ENCODE data around the gene FAM174B.

Gene FAM174B

DNA sequence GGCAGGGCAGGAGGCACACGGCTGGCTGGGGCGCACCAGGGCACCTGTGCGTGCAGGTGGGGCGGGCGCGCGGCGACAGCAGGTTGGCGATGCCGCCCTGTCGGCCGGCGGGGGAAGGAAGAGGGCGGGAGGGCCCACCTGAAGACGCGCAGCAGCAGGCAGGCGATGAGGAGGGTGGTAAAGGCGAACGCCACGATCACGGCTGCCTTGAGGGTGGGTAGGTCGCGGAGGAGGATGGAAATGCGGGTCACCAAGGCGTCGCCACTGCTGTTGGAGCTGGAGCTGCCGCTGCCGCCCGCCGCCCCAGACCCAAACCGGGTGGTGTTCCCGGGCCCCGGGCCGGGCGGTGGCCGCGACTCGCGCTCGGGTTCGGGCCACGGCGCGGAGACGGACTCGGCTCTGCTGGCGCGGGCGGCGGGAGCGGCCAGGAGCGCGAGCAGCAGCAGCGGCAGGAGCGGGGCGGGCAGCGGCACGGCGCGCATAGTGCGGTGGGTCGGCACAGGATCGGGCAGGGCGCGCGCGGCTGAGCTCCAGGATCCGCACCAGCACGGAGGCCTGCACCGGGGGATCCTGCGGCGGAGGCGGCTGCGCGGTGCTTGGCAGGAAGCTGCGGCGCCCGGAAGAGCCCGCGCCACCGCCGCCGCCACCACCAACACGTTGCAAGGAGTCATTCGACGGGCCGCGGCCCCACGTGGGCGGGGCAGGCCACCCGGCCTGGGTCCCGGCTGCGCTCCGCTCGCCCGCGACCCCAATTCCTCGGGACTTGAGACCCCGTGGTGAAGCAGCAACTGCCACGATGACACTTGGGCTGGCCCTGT lies at the start of gene FAM174B:
FAM174B (minus strand) TSS at position 598 of the 818 bp plus-strand sequence.
- in situ Hi-C loops (cut with HindIII; ENCODE audit: low sequenced_read_pairs), result no loop called here

DNA sequence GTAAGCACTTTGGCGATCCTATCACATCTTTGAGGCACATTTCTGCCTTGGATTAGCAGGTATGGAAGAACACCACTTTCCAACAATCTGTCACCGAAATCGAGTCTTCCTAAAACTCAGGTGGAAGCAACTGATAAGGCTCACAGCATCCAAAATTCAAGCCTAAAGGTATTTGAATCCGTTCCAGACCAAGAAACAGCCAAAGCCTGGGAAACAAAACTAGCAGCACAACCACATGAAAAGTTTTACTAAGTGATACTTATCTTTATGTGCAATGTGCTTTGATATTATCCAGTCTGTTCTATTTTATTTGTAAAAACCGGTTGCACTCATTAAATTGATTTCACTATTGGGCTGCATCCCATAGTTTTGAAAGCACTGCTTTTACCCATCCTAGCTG lies 40.5 kb upstream of the FAM174B start:
- in situ Hi-C loops (cut with HindIII; ENCODE audit: low sequenced_read_pairs), result no loop called here

DNA sequence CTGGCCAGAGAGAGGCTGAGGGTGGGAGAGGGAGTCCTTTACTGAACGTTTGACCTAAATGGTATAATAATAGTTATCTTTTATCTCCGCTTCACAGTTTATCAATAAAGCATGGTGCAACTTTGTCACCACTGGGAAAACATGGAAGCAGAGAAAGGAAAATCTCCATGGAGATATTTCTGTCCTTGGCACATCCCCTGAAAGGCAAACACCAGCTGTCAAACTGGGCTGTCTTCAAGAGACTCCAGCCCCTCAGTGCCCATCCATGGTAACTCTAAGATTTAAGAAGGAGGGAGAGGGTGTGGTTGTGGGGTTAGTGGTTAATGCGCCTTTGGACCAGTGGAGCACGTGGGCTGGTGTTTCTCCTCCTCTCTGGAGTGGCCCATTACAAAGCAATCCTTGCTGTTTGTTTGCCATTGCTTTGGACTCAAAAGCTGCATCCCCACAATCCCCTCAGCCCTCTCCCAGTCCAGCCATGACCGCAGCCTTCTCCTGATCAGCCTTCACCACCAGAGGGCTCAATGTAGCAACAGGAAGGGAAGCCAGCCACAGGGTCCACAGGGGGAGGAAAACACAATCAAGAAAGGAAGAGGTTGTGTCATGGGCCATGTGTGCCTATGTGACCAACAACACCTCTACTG lies 38.2 kb upstream of the FAM174B start:
- in situ Hi-C loops (cut with HindIII; ENCODE audit: low sequenced_read_pairs), result no loop called here

DNA sequence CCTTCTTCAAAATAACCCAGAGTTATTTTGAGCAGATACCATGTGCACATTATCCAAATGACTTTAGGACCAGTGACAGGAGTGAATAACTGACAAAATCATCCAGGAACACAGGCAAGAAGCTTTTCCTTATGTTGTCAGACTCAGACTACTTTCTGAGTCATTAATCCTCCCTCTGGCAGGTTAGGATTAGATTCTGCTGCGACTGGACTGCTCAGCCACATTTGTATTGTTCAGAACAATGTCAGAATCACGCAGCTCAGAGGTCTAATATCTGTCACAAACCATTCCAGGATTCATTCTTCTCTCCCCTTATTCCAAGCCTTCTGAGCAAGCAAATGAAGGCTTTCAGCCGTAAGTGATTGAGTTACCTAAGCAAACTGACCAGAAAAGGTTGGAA lies 34.8 kb upstream of the FAM174B start:
- in situ Hi-C loops (cut with HindIII; ENCODE audit: low sequenced_read_pairs), result no loop called here

DNA sequence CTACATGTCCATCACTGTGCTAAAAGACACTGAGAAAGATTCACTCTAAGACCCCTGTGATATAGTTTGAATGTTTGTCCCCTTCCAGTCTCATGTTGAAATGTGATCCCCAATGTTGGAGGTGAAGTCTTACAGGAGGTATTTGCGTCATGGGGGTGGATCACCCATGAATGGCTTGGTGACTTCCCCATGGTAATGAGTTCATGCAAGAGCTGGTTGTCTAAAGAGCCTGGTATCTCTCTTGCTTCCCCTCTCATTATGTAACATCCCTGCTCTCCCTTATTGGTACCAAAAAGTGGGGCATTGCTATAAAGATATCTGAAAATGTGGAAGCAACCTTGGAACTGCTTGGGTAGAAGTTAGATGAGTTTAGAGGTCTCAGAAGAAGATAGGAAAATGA lies 32.2 kb upstream of the FAM174B start:
- in situ Hi-C loops (cut with HindIII; ENCODE audit: low sequenced_read_pairs), result no loop called here

DNA sequence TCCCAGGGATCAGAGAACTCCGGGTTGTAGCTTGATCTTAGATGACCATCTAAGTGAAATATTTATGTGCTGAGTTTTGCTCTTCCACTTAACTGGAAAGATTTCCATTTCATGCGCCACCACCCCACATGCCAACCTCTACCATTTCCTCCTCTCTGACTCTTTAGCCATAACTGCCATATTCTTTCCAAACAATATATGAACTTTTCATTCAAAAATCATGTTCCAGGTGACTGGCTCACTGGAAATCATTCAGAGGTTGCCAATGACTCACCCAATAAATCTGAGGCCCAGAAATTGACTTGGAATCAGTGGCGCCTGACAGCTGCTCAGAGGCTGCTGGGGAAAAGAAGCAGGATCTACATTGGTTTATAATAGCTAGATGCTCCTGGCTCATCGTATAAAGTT lies 31.6 kb upstream of the FAM174B start:
- in situ Hi-C loops (cut with HindIII; ENCODE audit: low sequenced_read_pairs), result no loop called here

DNA sequence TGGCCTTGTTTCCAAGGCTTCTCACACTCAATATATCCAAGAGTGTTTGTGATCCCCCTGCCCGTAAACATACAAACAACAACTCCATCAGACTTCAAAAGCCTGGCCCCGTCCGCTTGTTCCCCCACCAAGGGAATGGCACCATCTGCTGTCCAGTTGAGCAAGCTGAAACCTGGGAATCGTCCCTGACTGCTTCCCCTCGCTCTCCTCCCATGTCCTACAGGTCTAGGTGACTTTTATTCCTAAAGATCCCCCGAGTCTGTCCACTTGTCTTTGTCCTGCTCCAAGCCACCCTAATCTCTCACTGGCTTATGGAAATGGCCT lies 27.9 kb upstream of the FAM174B start:
- in situ Hi-C loops (cut with HindIII; ENCODE audit: low sequenced_read_pairs), result loop anchor here (5.0 kb wide), 1 partner anchor 36 kb away; no protein-coding TSS in a partner anchor

DNA sequence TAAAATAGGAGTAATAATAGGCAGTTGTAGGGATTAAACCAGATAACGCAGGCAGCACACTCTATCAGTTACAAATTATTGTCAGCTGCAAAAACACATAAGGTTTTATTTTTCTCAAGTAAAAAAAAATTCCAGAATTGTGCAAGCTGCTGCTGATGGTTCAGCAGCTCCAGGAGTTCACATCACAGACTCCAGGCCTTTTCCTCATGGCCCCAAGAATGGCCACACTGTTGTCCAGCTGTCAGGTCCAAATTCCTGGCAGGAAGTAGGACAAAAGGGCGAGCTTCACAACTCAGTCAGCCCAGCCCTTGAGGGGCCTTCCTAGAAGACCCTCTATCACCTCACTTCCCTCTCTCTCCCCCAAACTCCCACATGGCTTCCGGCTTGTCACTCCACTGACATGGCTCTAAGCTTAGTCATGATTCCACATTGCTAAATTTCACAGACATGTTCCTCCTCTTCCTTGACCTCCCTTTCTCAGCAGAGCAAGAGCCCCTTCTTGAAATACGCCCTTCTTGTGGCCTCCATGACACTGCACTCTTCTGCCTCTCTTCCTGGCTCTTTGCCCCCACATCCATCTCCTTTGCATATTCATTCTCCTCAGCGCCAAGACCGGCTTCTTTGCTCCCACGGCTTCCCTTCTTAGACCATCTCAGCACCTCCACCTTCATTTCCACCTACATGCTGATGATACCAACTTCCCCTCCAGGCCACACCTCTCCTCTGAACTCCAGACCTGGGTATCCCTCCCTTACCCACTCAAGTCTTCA lies 27.4 kb upstream of the FAM174B start:
- in situ Hi-C loops (cut with HindIII; ENCODE audit: low sequenced_read_pairs), result loop anchor here (5.0 kb wide), 1 partner anchor 36 kb away; no protein-coding TSS in a partner anchor

DNA sequence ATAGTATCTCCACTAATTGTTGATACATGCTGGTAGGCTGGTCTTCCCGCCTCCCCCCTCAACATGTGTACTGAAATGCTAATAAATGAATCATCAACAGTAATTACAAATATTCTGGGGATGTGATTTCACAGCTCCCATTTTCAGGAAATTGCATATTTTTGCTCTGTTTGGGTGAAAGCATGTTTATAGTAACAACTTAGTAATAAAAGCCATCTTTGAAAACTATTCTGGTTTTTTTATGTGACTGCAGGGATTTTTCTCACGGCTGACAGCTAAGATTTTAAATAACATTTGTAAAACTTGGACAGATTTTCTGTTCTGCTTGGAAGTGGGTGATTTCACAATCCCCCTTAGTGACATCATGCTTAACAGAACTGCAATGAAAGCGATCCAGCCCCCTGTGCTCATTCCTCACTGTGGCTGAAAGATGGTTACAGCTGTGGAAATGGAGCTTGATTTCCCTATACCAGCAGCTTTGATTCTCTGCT lies 25.6 kb upstream of the FAM174B start:
- in situ Hi-C loops (cut with HindIII; ENCODE audit: low sequenced_read_pairs), result loop anchor here (5.0 kb wide), 1 partner anchor 34 kb away; no protein-coding TSS in a partner anchor

DNA sequence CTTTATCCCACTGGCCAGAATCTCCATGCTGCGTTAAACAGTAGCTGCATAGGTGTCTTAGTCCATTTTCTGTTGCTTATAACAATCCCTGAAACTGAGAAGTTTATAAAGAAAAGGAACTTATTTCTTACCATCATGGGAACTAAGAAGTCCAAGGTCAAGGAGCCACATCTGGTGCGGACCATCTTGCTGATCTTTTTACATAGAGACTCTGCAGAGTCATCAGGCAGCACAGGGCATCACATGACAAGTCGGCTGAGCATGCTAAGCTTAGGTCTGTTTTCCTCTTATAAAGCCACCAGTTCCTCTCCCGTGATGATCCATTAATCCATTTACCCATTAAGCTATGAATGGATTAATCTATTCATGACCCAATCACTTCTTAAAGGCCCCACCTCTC lies 22.4 kb upstream of the FAM174B start:
- in situ Hi-C loops (cut with HindIII; ENCODE audit: low sequenced_read_pairs), result no loop called here

DNA sequence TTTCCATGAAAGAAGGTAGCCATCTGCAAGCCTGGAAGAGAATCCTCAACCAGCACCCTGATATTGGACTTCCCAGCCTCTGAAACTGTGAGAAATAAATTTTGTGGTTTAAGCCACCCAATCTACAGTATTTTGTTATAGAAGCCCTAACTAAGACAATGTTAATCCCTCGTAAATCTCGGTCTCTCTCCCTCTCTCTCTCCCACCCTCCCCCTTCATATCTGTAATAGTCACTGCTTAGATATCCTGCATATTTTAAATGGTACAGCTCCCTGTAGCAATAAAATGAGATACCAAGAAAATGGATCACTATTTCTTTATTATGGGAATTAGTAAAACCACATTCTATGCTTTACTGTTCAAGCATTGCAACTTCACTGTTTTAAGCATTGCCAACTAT lies 21.0 kb upstream of the FAM174B start:
- in situ Hi-C loops (cut with HindIII; ENCODE audit: low sequenced_read_pairs), result no loop called here

DNA sequence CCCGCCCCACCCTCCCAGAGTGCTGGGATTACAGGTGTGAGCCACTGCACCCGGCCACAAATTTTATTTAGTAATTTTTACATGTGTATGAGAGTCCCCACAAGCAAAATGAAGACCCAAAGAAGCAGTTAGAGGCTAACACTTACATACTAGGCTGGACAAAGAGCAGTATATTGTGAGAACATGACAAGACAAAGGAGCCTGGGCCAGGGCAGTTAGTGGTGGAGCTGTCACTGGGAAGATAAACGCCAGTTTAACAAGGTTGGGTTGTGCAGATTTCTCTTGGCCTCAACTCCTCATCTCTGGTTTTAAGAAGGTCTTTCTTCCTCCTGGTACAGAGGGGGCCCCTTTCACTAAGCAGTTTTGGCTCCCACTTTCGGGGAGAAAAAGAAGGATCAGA lies 19.9 kb upstream of the FAM174B start:
- in situ Hi-C loops (cut with HindIII; ENCODE audit: low sequenced_read_pairs), result no loop called here

DNA sequence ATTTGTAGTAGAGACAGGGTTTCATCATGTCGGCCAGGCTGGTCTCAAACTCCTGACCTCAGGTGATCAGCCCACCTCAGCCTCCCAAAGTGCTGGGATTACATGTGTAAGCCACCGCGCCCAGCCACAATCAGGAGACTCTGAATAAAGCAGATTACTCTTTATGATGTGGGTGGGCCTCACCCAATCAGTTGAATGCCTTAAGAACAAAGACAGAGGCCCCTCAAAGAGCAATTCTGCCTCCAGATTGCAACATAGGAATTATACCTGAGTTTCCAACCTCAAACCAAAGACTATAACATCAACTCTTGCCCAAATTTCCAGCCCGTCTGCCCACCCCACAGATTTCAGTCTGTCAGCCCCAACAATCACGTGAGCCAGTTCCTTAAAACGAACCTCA lies 18.8 kb upstream of the FAM174B start:
- in situ Hi-C loops (cut with HindIII; ENCODE audit: low sequenced_read_pairs), result no loop called here

DNA sequence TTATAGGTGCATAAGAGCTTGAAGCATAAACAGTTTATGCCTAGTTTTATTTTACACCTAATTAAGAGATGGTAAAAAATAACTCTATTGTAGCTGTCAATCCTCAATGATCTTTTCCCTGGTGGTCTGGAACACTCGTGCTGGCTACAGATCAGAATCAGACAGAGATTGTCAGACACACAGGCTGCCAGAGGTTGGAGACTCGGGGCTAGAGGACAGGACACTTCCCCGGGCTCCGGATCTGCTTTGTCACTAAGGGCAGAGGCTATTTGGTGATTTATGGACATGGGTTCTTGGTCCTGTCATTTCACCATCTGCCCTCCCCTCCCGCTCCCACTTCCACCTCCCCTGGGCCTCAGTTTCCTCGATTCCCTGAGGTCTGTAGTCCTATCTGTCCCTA lies 16.5 kb upstream of the FAM174B start:
- in situ Hi-C loops (cut with HindIII; ENCODE audit: low sequenced_read_pairs), result no loop called here

DNA sequence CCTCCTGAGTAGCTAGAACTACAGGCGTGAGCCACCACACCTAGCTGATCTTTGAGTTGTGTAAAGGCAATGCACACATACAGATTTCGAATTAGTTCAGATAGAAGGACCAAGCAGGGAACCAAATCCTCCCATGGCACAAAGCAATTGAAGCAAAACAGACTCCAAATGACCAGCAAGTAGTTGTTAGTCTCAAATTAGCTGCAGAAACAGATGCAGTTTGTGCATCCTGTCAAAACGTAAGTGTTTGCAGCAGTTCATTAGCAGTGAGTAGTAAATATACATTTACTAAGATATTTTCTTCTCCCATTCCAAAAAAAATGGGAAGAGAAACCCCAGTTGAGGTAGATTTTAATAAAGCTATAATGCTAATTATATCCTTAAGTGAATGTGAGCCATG lies 15.8 kb upstream of the FAM174B start:
- in situ Hi-C loops (cut with HindIII; ENCODE audit: low sequenced_read_pairs), result no loop called here

DNA sequence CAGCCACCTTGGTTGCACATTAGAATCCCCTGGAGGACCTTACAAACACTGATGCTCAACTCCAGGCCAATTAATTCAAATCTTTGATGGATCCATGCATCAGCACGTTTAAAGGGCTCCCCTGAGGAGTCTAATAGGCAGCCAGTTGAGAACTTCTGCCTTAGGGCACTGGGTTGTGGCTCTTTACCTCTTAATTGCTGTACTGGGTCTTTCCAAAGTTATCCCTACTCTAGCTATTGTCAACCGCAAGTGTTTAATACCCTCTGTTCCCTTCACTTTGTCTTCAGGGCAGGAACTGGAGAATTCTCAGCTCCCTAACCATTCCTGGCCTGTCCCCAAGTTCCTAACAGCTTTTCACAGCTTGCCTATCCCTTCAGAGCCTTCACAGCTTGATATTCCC lies 15.0 kb upstream of the FAM174B start:
- in situ Hi-C loops (cut with HindIII; ENCODE audit: low sequenced_read_pairs), result no loop called here

DNA sequence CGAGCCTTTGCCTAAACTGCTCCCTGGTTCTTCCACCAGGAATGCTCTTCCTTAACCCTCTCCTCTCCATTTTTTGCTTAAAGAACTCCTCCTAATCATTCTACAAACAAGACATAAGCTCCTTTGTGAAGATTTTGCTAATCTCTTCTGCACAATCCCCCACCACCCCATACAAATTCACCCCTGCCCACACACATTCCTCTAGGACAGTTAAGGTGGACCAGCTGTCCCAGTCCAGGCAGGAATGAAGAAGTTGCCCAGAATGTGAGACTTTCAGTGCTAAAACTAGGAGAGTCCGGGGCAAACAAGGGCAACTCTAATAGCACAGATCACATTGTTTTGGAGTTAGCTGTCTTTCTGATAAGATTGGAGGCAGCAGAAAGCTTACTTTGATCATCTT lies 13.9 kb upstream of the FAM174B start:
- in situ Hi-C loops (cut with HindIII; ENCODE audit: low sequenced_read_pairs), result no loop called here

DNA sequence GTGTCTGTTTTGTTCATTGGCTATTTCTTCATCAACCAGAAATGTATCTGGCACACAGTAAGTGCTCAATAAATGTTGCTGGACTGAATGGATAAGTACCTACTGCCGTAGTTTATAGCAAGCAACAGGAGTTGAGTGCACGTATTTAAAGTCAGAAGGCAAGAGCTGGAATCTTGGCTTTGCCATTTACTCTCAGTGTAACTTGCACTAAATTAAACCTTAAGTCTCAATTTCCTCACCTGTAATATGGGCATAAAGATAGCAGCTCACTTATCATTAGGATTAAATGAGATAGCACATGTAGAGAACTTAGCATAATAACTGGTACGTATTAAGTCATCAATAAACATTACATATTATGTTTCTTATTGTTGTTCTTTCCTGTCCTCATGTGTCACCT lies 13.0 kb upstream of the FAM174B start:
- in situ Hi-C loops (cut with HindIII; ENCODE audit: low sequenced_read_pairs), result no loop called here

DNA sequence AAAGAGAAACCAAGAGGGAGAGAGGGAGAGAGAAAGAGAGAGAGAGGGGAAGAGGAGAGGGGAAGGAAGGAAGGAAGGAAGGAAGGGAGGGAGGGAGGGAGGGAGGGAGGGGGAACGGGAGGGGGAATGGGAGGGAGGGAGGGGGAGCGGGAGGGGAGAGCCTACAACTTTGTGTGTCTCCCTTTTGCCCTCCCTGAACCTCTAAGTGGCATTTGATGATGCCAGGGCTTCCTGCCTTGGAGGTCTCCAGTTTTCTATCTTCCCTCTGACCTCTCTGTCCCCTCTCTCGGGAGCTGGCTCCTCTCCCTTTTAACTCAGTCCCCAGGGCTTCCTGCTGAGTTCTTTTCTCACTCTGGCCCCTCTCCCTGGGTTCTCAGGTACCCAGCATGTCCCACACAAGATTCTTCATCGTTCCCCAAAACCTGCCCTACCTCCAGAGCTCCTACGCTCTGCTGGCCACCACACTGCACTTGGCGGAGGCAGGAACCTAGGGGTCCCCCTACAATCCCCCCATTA lies 12.5 kb upstream of the FAM174B start:
- in situ Hi-C loops (cut with HindIII; ENCODE audit: low sequenced_read_pairs), result no loop called here

DNA sequence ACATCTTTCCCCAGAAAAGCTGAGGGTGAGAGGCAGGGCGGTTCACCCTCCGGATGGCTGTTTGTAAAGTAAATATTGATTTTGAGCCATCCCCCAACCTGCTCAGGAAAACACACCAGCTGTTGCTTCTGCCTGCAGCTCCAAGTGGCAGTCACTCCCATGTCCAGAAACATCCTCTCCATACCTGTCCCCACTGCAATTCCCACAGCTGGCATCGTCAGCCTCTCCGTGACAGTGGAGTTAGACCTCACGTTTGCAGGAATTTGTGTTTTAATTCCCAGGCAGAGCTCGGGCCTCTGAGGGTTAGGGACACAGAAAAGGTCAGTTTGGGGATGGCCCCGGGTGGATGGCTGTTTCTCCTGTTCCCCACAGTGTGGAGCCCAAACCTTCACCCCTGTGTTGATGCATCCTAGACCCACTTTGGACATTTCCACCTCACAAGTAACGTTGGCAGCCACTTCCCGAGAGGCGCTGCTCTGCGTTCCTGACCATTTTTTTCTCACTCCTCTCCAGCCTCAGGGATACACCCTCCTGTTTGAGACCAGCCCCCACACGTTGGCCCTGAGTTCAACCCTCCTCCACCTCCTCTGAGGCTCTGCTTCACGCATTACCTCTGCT lies 11.8 kb upstream of the FAM174B start:
- in situ Hi-C loops (cut with HindIII; ENCODE audit: low sequenced_read_pairs), result no loop called here

DNA sequence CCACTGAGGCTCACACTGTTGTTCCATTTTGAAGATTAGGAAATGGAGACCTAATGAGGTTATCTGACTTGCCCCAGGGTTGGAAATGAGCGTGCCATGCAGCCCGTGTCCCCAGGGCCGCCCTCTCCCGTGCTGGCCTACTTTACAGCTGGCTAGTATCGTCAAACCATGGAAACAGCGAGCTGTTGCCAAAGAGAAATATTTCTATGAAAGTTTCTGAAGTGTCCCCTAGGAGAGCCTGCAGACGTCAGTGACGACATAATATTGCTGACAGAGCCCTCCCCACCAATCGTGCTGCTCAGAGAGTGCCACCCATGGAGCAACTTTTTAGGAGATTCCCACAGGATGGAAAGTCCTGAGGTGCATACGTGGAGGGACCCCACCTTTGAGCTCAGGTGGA lies 11.2 kb upstream of the FAM174B start:
- in situ Hi-C loops (cut with HindIII; ENCODE audit: low sequenced_read_pairs), result no loop called here

All from endothelial cell of hepatic sinusoid (primary cell).